KBM-7 (cell line): Measurements from ENCODE around the gene SMIM5.
A peak's percentile ranks its signal among the peaks of the same experiment; 100 is the strongest.

Experiments
- DNase-seq: peaks from one replicate; pipeline ENCODE4 v3.0.0-alpha.2; 2015
- in situ Hi-C: fragments of 300-500 bp; cut with MboI; formaldehyde crosslinking; loops from 2 replicates; pipeline ENCODE4 v1.14.3; 2020; ENCODE audit warnings: low sequenced_read_pairs, low pct_unique_long_range_greater_than_20kb, mixed read lengths

The SMIM5 gene

GRCh38 chr17:75622076-75622475 is 11.2 kb upstream of the SMIM5 start:
- no peak for DNase-seq
- in situ Hi-C loops, result loop anchor here (10.0 kb wide), 1 partner anchor 123 kb away; no protein-coding TSS in a partner anchor

- no peak for DNase-seq
- in situ Hi-C loops, result loop anchor here (10.0 kb wide), 1 partner anchor 122 kb away; no protein-coding TSS in a partner anchor
These were observed 10.4 kb upstream of the SMIM5 start for GRCh38 chr17:75622771-75623273.

DNA sequence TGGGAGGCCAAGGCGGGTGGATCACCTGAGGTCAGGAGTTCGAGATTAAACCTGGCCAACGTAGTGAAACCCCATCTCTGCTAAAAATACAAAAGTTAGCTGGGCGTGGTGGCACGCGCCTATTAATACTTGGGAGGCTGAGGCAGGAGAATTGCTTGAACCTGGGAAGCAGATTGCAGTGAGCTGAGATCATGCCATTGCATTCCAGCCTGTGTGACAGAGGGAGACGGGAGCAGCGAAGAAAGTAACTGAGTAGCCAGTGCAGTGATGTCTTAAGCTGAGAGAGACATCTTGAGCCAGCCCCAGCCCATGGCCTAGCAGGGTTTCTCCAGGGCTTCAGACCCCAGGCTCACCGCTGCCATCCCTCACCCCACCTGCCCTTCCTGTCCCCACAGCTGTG is 9.8 kb upstream of the SMIM5 start:
- DNase-seq, result no peak
- in situ Hi-C loops, result loop anchor here (10.0 kb wide), 1 partner anchor 121 kb away; no protein-coding TSS in a partner anchor

GRCh38 chr17:75624021-75624420 is 9.2 kb upstream of the SMIM5 start:
- DNase-seq, result no peak
- in situ Hi-C loops, result loop anchor here (10.0 kb wide), 1 partner anchor 121 kb away; no protein-coding TSS in a partner anchor

DNA sequence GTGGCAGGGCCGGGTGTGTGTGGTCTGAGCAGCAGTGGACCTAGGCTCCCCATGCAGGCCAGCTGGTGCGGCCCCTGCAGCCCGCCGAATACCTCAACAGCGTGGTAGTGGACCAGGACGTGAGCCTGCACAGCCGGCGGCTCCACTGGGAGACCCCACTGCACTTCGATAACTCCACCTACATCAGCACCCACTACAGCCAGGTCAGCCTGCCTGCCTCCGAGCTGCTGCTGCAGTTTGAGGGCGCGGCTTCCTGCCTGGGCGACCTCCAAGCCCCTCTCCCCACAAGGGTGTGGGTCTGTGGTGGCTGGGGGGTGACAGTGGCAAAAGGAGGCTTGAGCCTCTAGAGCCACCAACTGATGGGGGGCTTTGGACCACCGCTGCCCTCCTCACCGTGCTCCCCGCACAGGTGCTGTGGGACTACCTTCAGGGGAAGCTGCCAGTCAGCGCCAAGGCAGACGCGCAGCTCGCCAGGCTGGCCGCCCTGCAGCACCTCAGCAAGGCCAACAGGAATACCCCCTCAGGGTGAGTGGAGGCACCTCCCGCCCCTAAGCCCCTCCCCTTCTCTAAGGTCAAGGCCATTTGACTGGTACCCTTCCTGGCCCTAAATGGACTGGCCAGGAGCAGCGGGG is 8.4 kb upstream of the SMIM5 start:
- in situ Hi-C loops, result loop anchor here (10.0 kb wide), 1 partner anchor 120 kb away; no protein-coding TSS in a partner anchor
- no peak for DNase-seq

GRCh38 chr17:75625813-75626486 is 7.3 kb upstream of the SMIM5 start:
- peak; percentile 32 for DNase-seq

DNA sequence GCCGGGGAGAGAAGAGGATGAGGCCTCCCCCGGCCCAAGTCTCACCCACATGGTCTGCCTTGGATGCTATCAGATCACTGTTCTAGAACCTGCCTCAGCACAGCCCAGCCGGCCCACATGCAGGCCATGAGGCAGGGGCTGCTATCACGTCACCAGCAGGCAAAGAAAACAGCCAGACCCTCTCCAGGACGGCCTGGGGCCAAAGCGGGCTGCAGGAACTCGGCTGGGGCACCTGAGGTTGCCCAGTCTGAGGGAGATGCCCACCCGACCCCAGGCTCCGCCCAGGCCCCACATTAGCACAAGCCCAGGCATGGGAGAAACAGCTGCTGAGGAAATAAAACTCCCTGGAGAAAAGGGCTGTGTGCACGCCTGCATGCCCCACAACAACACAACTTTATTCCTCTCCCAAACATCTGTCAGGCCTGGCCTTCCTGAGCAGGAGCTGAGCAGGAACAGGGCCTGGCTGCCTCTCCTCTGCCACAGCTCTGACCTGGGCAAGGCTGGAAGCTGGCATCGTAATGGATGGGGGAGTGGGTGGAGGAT is 6.7 kb upstream of the SMIM5 start:
- in situ Hi-C loops, result loop anchor here (10.0 kb wide), 1 partner anchor 118 kb away; no protein-coding TSS in a partner anchor
- DNase-seq, result no peak

More at GRCh38 chr17:75625813-75626486, 7.3 kb upstream of the SMIM5 start:
- in situ Hi-C loops, result loop anchor here (10.0 kb wide), 1 partner anchor 119 kb away; no protein-coding TSS in a partner anchor

DNA sequence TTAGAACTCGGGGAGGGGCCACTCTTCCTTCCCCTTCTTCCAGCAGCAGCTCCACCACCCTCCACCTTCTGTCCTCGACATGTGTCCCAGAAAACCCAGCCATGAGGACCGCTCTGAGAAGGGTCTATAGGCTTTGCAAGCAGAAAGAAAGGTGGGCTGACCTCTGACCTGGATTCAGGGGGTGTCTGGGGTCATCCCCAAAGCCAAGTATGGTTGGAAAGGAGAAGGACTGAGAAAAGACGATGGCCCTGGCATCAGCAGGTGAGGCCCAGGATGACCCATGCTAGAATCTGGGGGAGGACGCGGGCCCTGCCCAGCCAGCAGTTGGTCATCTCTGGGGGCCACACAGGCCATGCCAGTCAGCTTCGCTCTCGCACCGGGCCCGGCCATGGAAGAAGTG is 6.1 kb upstream of the SMIM5 start:
- in situ Hi-C loops, result loop anchor here (10.0 kb wide), 1 partner anchor 118 kb away; no protein-coding TSS in a partner anchor
- DNase-seq, result no peak

DNA sequence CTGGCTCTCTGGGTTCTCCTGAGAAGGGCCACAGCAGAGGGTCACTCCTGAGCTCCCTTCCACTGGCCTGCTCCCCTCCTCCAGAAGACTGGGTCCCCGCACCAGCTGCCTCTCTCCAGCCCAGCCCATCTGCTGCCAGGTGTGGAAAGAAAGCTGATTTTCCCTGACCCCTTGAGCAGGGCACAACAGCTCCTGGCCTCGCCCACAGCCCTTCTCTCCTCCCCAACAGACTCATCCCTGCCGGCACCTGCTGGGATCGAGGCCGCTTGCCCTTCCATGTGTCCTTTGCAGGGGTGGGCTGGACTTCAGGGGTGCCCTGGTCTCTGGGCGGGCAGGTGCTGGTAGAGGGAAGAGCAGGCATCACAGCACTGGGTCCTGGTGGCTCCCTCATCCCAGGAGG is 4.8 kb upstream of the SMIM5 start:
- no peak for DNase-seq
- in situ Hi-C loops, result loop anchor here (10.0 kb wide), 1 partner anchor 116 kb away; no protein-coding TSS in a partner anchor

DNA sequence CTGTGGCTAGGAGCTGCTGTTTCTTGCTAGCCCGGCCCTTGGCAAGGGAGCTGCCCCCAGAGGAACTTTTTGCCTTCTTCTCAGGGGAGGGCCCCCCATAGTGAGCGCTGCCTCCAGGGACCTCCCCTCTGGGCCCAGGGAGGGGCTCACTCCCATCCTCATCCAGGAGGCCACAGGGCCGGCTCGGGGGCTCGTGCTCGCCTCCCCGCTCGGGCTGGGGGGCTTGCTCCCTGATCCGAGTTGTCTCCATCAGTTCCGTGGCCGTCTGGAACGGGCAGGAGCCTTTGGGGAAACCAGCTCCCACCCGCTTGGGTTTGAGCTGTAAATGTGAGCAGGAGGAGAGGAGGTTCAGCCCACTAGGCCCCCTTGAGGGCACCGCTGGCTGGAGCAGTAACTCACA is 4.1 kb upstream of the SMIM5 start:
- DNase-seq, result no peak
- in situ Hi-C loops, result loop anchor here (10.0 kb wide), 1 partner anchor 116 kb away; no protein-coding TSS in a partner anchor

GRCh38 chr17:75630071-75630917 is 2.9 kb upstream of the SMIM5 start:
- DNase-seq, result no peak
- in situ Hi-C loops, result no loop called here

- no peak for DNase-seq
- in situ Hi-C loops, result no loop called here
These were observed 1.9 kb upstream of the SMIM5 start for GRCh38 chr17:75631353-75631752.

GRCh38 chr17:75632428-75632827 is 806 bp upstream of the SMIM5 start:
- DNase-seq, result no peak
- in situ Hi-C loops, result no loop called here

GRCh38 chr17:75633486-75634375 is 497 bp downstream of the SMIM5 start:
- in situ Hi-C loops, result no loop called here
- peak; percentile 94 for DNase-seq

- DNase-seq, result no peak
- in situ Hi-C loops, result no loop called here
These were observed 1.1 kb downstream of the SMIM5 start for GRCh38 chr17:75634376-75634740.

DNA sequence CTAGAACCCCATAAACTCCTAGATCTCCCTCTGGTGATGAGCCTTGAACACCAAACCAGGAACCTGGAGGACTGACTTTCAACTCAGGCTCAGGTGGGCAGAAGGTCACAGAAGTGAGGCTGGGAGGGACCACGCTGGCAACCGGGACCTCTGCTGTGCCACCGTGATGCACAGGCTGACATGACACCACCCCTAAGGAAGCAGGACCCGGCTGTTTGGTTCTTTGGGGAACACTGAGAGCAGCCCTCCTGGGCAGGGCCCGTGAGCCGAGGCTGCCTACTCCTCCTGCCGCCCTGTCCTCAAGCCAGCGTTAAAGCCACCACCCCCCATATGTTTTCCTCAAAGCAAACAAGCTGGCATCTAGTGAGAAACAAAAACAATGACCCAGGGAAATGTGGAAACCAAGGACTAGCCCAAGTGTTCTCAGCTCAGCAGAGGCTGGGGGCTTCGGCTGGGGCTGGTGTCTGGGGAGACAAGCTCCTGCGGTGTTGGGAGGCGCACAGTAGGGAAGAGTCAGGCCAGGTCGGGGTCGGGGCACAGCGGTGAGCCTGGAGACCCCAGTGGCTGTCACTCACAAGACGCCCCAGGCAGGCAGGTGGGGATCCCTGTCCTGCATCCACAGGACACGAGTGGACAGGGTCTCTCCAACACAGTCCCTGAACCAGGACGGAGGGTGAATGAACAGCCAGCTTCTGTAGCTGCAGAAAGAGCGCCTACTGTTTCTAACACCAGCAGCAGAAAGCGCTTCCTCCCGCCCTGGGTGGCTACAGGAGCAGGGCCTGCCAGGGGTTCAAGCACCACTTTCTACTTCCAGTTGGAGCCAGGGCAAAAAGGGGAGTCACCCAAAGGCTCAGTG is 1.7 kb downstream of the SMIM5 start:
- in situ Hi-C loops, result no loop called here
- DNase-seq, result no peak

- no peak for DNase-seq
- in situ Hi-C loops, result no loop called here
These were observed 2.5 kb downstream of the SMIM5 start for GRCh38 chr17:75635610-75636202.
